ENCODE measurements around the gene SDHA.
"Not testable (repeated sequence)": the region's sequence is repeated elsewhere in the genome, so short reads cannot be mapped to it uniquely, and the experiment has no call there.

- TF ChIP-seq CTCF, POLR2A (IDR thresholded peaks at IDR 0.05): not testable (repeated sequence)
These were observed 27.6 kb downstream of the SDHA start for GRCh38 chr5:245717-246116.
